Adipose tissue (tissue), 3 donors: Measurements from ENCODE around the gene ABHD16B. TPM values are rescaled to one million over a fixed set of nuclear protein-coding genes. Genes with fewer than 3 reads are reported as not detected.

Experiments
- H3K27ac ChIP-seq: one replicate; pipeline ENCODE4 v1.5.1; 2013; ENCODE audit warnings: low read depth, low read length
- WGBS, 3 donors: extraction: QIAGEN DNeasy Blood & Tissue Kit; methylation state at CpG; one replicate each; pipeline ENCODE4 v1.1.7; 2013; 5-methylcytosine and 5-hydroxymethylcytosine counted together
- polyA plus RNA-seq, 3 donors: library from polyadenylated mRNA; stranded (reverse); fragments of 200-250 nt; gene quantifications; one replicate each; pipeline ENCODE4 v1.2.3, GENCODE V29; 2013
- donor health status: healthy with polysubstance abuse.
- donor health status: Bipolar disorder and iron deficiency.
- donor health status: healthy.

ABHD16B gene
- 1 to 10 TPM in 1 of 3 donors, under 1 TPM in 1, not detected in 1; 0.72 to 1.2 TPM for polyA plus RNA-seq

DNA sequence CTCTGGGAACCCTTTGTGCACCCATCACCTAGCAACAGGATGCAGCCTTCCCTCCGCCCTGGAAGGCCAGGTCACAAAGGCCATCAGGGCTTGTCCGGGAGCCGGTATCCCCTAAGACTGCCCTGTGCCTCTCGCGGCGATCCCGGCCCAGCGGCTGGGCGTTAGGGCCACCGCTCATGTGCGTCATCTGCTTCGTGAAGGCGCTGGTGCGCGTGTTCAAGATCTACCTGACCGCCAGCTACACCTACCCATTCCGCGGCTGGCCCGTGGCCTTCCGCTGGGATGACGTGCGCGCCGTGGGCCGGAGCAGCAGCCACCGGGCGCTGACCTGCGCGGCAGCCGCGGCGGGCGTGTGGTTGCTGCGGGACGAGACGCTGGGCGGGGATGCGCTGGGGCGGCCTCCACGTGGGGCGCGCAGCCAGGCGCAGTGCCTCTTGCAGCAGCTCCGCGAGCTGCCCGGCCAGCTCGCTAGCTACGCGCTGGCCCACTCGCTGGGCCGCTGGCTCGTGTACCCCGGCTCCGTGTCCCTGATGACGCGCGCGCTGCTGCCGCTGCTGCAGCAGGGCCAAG is at the start of gene ABHD16B:
Gene ABHD16B, plus strand, starts transcription at position 134 of the 570 bp plus-strand sequence. Its CDS starts 43 bp downstream, at position 177.
- 95 to 96% (median 96%) methylated on average over 40 to 59 of the region's 59 CpGs for WGBS, 3 donors
- no peak within 1 kb of the TSS for H3K27ac ChIP-seq

DNA sequence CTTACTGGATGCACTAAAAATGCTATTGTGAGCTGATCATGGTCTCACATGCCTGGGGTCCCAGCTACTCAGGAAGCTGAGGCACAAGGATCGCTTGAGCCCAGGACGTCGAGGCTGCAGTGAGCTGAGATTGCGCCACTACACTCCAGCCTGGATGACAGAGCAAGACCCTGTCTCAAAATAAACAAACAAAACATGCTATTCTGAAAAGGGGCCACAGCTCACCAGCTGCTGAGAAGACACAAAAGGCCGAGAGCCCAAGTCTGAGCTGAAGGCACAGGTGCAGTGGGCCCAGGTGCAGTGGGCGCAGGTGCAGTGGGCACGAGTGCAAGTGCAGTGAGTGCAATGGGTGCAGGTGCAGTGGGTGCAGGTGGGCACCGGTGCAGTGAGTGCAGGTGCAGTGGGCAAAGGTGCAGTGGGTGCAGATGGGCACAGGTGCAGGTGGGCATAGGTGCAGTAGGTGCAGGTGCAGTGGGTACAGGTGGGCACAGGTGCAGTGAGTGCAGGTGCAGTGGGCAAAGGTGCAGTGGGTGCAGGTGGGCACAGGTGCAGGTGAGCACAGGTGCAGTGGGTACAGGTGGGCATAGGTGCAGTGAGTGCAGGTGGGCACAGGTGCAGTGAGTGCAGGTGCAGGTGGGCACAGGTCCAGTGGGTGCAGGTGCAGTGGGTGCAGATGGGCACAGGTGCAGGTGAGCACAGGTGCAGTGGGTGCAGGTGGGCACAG is 46.2 kb upstream of the ABHD16B start:
- H3K27ac ChIP-seq: no peak overlapping the region
- WGBS, 3 donors: 66 to 75% (median 72%) methylated on average over 8 of the region's 8 CpGs

DNA sequence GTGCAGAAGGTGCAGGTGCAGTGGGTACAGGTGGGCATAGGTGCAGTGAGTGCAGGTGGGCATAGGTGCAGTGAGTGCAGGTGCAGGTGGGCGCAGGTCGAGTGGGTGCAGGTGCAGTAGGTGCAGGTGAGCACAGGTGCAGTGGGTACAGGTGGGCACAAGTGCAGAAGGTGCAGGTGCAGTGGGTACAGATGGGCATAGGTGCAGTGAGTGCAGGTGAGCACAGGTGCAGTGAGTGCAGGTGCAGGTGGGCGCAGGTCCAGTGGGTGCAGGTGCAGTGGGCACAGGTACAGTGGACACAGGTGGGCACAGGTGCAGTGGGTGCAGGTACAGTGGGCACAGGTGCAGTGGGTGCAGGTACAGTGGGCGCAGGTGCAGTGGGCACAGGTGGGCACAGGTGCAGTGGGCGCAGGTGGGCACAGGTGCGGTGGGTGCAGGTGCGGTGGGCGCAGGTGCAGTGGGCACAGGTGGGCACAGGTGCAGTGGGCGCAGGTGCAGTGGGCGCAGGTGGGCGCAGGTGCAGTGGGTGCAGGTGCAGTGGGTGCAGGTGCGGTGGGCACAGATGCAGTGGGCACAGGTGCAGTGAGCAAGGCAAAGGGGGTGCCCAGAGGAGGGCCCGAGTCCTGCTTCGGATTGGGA is 45.6 kb upstream of the ABHD16B start:
- 76 to 96% (median 95%) methylated on average over 10 to 14 of the region's 14 CpGs for WGBS, 3 donors
- no peak overlapping the region for H3K27ac ChIP-seq

DNA sequence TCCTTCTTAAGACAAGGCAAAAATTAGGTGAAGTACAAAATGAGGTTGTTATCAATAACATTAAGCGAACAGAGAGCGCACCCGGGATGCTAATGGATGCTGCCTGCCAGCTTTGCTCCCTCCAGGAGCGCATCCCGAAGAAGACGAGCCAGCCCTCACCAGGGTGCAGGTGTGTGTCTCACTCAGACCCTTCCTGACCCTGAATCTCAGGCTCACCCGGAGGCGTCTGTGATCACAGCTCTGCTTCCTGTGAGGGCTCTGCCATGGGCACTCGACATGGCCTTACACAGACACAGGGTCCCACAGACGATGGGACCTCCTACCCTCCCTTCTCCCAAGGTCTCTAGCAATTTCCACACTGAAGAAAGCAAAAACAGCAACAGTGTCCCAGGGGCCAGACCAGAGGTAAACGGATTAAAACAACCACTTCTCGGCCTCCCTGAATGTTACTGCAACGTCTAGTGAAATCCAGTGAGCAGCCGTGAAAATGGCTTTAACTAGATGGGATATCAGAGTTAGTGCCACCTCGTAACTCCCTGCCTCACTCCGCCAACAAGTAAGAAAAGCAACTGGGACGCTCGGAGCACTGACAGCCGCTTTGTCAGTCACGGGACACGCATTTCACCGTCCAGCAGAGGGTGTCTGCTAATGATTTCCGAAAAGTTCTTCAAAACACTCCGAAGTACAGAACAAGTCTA is 41.9 kb upstream of the ABHD16B start:
- H3K27ac ChIP-seq: no peak overlapping the region
- 49 to 61% (median 51%) methylated on average over 24 of the region's 24 CpGs for WGBS, 3 donors

DNA sequence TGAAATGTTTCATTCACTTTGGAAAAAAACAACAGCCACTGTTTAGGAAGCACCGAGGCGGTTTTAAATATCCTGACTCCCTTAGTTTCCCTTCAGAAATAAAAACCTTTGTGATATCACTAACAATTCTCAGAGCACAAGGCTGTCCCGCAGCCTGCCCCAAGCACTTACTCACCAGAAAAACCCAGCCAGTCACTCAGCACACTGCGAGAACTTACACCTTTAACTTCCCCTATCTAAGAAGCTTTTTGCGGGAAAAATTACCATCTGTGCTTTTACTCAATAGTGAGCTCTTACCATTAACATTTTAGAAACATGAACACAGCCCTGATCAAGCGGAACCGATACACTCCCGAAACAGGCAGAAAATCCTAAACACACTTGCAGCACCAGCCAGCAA is 39.5 kb upstream of the ABHD16B start:
- WGBS, 3 donors: 69 to 86% (median 79%) methylated on average over 8 of the region's 8 CpGs
- H3K27ac ChIP-seq: no peak overlapping the region

DNA sequence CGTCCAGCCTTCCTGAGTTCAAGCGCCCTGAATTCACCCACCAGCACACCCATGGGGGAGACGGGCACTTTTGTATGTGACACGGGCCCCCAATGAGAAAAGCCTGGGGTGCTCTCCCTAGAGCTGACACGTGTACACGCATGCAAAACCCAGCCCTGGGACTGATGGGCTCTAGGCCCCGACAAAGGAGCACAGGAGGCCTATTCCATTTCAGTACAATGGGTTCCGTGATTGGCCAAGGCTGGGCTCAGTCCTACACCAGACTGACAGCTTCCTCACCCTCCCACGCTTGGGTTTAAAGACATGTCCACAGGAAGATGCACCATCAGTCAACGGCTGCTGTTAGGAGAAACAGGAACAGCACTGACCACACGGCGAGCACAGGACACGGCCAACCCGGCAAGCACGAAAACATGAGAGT is 39.0 kb upstream of the ABHD16B start:
- no peak overlapping the region for H3K27ac ChIP-seq
- 60 to 73% (median 65%) methylated on average over 15 of the region's 15 CpGs for WGBS, 3 donors

DNA sequence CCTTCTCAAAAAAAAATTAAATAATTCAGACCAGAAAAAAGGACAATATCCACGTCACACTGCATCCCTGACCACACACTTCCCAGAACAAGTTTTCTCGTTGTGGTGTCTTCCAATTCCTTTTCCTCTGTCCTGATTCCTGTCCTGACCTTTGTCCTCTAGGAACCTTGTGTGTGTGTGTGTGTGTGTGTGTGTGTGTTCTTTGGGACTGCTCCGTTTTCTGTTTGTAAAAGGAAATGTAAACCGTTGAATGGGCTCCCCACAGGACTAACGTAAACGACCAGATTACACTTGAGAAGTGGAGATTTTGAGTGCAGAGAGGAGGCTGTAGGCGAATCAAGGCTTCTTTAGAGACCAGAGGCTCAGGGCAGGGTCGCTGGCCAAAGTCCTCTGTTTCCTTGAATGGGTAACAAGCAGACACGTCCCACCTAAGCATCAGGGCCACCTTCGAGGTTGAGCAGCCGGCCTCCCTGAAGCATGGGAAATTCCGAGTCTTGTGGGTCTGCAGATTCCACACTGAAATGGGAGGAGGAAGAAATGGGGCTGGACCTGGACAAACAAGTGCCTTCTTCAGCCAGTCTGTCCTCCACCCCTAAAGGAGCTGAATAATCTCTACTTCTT is 37.5 kb upstream of the ABHD16B start:
- no peak overlapping the region for H3K27ac ChIP-seq
- 51 to 63% (median 60%) methylated on average over 12 of the region's 12 CpGs for WGBS, 3 donors

DNA sequence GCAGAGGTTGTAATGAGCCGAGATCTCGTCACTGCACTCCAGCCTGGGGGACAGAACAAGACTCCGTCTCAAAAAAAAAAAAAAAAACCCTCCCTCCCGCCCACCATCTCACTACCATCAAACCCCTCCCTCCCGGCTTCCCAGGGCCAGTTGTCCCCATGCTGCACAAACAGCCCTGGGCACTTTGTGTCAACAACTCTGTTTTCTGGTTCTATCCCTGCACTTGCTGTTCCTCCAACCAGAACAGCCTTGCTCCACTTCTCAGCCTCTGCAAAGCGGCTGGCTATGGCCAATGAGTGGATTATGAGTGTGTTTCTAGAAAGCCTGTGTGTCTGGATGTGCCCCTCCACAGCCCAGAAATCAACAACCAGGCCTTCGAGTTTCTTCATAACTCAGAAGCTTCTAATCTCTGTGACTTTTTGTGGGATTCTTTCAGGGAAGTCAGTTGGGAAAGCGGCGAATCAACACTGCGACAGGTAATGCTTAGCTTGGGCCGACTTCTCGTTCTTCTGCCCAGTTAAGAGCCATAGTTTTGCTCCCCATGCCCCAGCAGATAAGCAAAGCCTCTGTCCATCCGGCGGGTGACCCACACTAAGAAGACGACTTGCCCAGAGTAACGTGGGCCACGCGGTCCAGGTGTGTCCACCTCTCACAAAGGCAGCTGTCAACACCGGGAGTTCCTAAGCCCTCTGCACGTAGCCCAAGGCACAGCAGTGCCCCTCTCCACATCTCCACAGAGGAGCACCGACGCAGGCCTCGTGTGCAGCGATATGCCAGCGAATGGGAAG is 35.8 kb upstream of the ABHD16B start:
- no peak overlapping the region for H3K27ac ChIP-seq
- WGBS, 3 donors: 81 to 90% (median 89%) methylated on average over 25 of the region's 25 CpGs

DNA sequence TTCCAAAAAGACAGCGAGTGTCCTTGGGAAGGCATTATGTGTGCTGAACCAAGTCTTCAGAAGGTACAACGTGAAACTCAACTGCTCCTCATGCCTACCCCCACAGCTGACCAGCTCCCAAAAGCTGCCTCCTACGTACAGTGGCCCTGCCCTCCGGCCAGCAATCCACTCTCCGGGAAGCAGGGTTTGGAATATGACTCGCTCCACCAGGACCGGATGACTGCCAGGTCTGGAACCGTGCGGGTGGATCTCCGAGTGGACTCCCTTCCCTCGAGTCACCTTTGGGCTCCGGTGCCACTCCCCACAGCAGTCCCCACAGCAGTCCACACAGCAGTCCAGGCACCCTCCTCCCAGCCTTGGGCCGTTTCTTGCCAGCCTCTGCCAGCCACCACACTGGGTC is 34.5 kb upstream of the ABHD16B start:
- no peak overlapping the region for H3K27ac ChIP-seq
- 63 to 86% (median 63%) methylated on average over 13 of the region's 13 CpGs for WGBS, 3 donors

DNA sequence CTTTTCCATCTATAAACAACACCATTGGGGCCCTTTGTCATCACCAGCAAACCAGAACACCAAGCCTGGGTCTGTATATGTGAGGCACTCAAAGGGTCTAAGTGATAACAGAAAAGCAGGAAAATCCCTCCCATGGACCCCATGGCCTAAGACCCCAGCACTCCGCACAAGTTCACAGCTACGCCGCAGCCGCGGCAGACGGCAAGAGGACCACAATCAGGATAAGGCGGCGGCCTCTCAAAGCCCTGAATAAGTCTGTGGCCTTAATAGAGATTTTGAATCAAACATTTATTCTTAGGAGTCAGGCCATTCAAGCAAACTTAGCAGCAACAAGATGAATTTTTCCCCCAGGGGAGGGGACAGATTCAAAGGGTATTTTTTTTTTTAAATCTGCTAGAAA is 33.2 kb upstream of the ABHD16B start:
- H3K27ac ChIP-seq: no peak overlapping the region
- 79 to 91% (median 79%) methylated on average over 8 of the region's 8 CpGs for WGBS, 3 donors

DNA sequence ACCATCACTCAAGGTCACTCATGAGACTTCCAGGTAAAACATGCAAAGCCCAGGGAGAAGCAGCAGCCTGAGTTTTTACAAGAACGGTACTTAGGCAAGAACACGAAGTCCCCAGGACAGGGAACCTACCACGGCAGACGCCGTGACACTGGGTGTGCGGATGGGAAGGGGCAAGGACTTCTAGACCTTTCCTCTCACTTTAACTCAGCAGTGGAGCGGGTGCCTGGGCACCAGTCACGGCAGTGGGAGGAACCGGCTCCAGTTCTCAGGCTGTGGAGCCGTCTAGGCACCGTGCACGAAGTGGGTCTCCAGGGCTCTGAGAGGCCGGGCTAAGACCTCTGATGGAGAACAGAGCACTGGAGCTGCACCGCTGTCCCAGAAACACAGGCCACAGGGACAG is 32.8 kb upstream of the ABHD16B start:
- no peak overlapping the region for H3K27ac ChIP-seq
- 64 to 71% (median 70%) methylated on average over 14 of the region's 14 CpGs for WGBS, 3 donors

DNA sequence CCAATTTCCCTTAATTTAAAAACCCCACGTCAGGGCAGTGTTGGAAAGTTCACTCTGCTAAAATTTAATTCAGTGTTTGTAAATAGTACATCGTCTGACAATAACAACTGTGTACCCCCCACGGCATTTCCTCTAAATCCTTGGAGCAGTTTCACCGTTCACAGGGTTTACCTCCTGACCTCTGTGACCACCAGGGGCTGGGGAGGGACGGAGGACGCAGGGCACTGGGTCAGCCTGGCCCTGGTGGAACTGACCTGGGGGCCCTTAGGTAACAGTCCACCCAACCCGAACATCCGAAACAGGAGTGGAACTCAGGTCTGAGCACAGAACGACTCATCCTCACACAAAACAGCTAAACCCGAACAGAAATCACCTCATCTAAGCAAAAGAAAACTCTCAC is 32.3 kb upstream of the ABHD16B start:
- 58 to 74% (median 68%) methylated on average over 10 of the region's 10 CpGs for WGBS, 3 donors

DNA sequence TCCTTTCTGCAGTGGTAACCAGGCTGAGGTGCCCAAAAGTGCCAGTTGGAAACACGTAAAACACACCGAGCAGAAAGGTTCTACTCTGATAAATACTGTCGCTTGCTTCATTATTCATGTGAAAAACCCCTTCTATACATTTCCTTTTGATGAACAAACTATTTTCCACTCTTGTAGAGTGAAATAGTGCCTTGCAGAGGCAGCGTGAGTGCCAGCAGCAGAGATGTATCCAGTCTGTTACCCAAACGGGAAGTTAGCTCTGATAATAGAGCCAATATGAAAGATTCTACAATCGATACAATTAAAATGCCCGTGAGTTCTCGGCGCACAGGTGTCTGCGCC is 31.7 kb upstream of the ABHD16B start:
- 10 to 18% (median 11%) methylated on average over 10 of the region's 10 CpGs for WGBS, 3 donors
- no peak overlapping the region for H3K27ac ChIP-seq

More for the DNA sequence above, 32.3 kb upstream of the ABHD16B start:
- H3K27ac ChIP-seq: no peak overlapping the region

DNA sequence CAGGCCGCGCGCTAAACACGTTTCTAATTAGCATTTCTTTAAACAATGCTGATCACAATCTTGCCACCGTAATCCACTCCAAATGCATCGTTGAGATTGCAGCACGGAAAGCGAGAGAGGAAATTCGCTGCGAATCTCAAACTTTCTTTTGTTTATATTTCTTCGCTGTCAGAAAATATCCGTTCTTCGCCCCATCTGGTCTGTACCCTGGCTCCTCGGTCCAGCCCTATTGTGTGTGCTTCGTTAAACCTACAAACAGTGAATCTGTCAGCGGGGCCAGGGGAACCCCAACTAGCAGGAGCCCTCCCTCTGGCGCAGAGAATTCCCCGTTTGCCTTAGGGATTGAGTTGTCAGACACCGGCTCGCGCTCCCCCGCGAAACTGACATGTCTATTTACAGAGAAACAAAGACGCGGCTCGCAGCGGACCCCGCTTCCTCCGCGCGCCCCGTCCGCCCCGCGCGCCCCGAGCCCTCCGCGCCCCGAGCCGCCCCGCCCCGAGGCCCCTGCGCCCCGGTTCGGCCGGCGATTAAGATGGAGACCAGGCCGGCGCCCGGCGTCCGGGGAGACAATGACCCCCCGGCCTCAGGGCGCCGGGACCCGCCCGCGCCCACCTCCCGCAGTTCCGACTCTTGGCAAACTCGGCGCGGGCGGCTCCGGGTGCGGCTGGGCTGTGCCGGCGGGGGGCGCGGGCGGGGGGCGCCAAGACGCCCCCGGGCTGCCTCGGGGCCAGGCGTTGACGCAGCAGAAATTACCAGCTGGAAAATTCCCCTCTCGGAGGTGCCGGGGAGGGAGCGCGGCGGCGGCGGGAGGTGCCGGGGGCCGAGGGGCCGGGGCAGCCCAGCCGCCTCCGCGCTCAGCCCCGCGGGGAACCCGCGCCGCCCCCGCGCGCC is 31.1 kb upstream of the ABHD16B start:
- no peak overlapping the region for H3K27ac ChIP-seq
- WGBS, 3 donors: 1% methylated on average over 72 to 88 of the region's 99 CpGs

DNA sequence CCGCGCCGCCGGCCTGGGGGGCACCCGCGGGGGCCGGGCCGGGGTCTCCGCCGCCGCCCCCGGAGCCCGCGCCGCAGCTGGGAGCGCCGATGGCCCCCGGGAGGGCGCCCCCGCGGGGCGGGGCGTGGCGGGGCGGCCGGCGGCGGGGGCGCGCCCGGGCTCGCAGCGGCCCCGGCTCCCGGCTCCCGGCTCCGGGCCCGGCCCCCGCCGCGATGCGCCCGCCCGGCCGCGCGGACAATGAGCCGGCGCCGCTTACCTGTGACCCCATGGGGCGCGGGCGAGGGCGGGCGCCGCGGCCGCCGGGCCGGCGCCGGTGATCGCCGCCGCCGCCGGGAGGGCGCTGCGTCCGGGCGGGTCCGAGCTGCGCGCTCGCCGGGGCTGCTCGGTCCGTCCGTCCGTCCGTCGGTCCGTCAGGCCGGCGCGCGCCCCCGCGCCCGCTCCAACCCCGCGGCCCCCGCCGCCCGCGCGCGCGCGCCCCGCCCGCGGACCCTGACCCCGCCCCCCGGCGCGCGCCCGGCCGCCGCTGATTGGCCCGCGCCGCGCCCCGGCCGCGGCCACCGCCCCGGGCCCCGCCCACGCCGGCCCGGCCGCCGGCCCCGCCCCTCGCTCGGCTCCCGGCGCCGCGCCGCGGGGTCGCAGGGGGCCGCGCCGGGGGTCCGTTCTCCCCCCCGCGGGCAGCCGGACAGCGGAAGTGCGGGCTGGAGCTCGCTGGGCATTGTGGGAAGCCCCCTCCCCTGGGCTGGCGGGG is 30.3 kb upstream of the ABHD16B start, which contains the start of gene ZBTB46:
Gene ZBTB46, minus strand, starts transcription at position 424 of the 748 bp plus-strand sequence. CDS start 40,507 bp downstream, outside the sequence.
- WGBS, 3 donors: 0 to 1% (median 0%) methylated on average over 19 to 125 of the region's 147 CpGs
- no peak within 1 kb of the TSS for H3K27ac ChIP-seq

DNA sequence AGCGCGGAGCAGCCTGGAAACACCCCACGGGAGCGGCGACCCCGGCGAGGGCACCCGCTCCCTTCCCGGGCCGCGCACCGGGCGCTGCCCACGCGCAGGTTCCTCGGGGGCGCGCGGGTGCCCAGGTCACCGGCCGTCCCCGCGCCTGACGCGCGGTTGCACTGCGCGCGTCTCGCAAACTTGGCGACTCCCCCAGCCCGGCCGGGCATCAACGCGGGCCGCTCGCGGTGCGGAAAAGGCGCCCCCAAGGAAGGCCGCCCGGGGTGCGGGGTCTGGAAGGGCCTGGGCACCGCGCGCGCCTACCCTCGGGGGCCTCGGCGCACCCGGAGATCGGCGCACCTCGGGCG is 29.7 kb upstream of the ABHD16B start:
- H3K27ac ChIP-seq: no peak overlapping the region

More for the DNA sequence above, 29.7 kb upstream of the ABHD16B start:
- whole genome bisulfite sequencing, 3 donors: 0 to 3% (median 2%) methylated on average over 27 to 55 of the region's 55 CpGs
